Measurements from ENCODE around the gene ZNF814. TPM values are rescaled to one million over a fixed set of nuclear protein-coding genes. Genes with fewer than 3 reads are reported as not detected.

ZNF814 gene
- polyA plus RNA-seq, 3 donors: 2.7 to 4.1 (median 4.0) TPM

- no peak overlapping the region for H3K27ac ChIP-seq (ENCODE audit: low read depth, low read length)
- WGBS, 3 donors: 89 to 92% (median 90%) methylated on average over 4 of the region's 4 CpGs
Observed at GRCh38 chr19:57802269-57802668, 86.6 kb downstream of the ZNF814 start.

GRCh38 chr19:57800696-57801095 is 88.1 kb downstream of the ZNF814 start:
- H3K27ac ChIP-seq (ENCODE audit: low read depth, low read length): no peak overlapping the region
- 62 to 89% (median 84%) methylated on average over 5 of the region's 5 CpGs for WGBS, 3 donors

Other genes starting within 250 kb of the ZNF814 start
- under 1 TPM in 2 of 3 donors, not detected in 1; 0.04 to 0.67 TPM for gene ZSCAN4, start 220.1 kb downstream of the ZNF814 start, polyA plus RNA-seq
- 1 to 10 TPM; 1.7 to 3.4 (median 2.8) TPM for gene ZNF551, start 207.1 kb downstream of the ZNF814 start, polyA plus RNA-seq
- gene ZNF154, start 179.8 kb downstream of the ZNF814 start, polyA plus RNA-seq: under 1 TPM; 0.67 to 0.79 (median 0.67) TPM
- 1 to 10 TPM; 1.5 to 3.4 (median 2.5) TPM for gene ZNF671, start 161.4 kb downstream of the ZNF814 start, polyA plus RNA-seq
- 1 to 10 TPM; 2.2 to 4.4 (median 2.8) TPM for gene ZNF776, start 142.2 kb downstream of the ZNF814 start, polyA plus RNA-seq
- gene ZNF586, start 119.4 kb downstream of the ZNF814 start, polyA plus RNA-seq: 1 to 10 TPM; 3.3 to 6.1 (median 3.8) TPM
- gene ZNF552, start 74.1 kb downstream of the ZNF814 start, polyA plus RNA-seq: 1 to 10 TPM; 2.2 to 3.4 (median 3.0) TPM
- gene ZNF587B, start 58.7 kb downstream of the ZNF814 start, polyA plus RNA-seq: 1 to 10 TPM; 2.5 to 5.2 (median 5.1) TPM
- gene ZNF587, start 39.2 kb downstream of the ZNF814 start, polyA plus RNA-seq: 1 to 10 TPM; 5.1 to 6.5 (median 6.5) TPM
- 1 to 10 TPM; 2.2 to 2.6 (median 2.5) TPM for gene ZNF417, start 27.6 kb upstream of the ZNF814 start, polyA plus RNA-seq
- gene ZNF418, start 46.4 kb upstream of the ZNF814 start, polyA plus RNA-seq: 1 to 10 TPM in 1 of 3 donors, under 1 TPM in 2; 0.79 to 2.2 (median 0.94) TPM
- gene ZNF256, start 58.7 kb upstream of the ZNF814 start, polyA plus RNA-seq: 1 to 10 TPM; 1.1 to 2.5 (median 1.5) TPM
- gene C19orf18, start 85.5 kb upstream of the ZNF814 start, polyA plus RNA-seq: 1 to 10 TPM in 1 of 3 donors, under 1 TPM in 2; 0.23 to 2.2 (median 0.56) TPM
- 1 to 10 TPM; 3.9 to 6.0 (median 4.8) TPM for gene ZNF606, start 113.8 kb upstream of the ZNF814 start, polyA plus RNA-seq
- gene ZSCAN1, start 145.0 kb upstream of the ZNF814 start, polyA plus RNA-seq: under 1 TPM in 2 of 3 donors, not detected in 1; 0.11 to 0.28 TPM
- 1 to 10 TPM; 2.5 to 3.4 (median 3.1) TPM for gene ZNF135, start 170.2 kb upstream of the ZNF814 start, polyA plus RNA-seq
- 10 to 100 TPM; 25.7 to 32.7 (median 32.0) TPM for gene ZSCAN18, start 209.2 kb upstream of the ZNF814 start, polyA plus RNA-seq